Hematopoietic multipotent progenitor cell (in vitro differentiated cells): ENCODE data around the gene SAMD4A. TPM values are rescaled to one million over a fixed set of nuclear protein-coding genes. Genes with fewer than 3 reads are reported as not detected.

ENCODE experiments used
- DNase-seq, 3 donors: peaks; one replicate each; pipeline ENCODE4 v3.0.0-alpha.2; 2011 to 2015; ENCODE audit warnings: low read depth in 2 of 3, low spot score in 2 of 3
- total RNA-seq: library from RNA; depleted of rRNA; stranded (reverse); fragments of >200 nt; gene quantifications from one replicate; pipeline ENCODE4 v1.2.3, GENCODE V29; 2012

The SAMD4A gene
- total RNA-seq, 1 donor: 2.7 TPM

- no peak for DNase-seq
These were observed 207.9 kb downstream of the SAMD4A start for GRCh38 chr14:54774824-54775223.

- peak in 1 of 3 donors; percentile 40 for DNase-seq
These were observed 208.7 kb downstream of the SAMD4A start for GRCh38 chr14:54775486-54776140.

DNA sequence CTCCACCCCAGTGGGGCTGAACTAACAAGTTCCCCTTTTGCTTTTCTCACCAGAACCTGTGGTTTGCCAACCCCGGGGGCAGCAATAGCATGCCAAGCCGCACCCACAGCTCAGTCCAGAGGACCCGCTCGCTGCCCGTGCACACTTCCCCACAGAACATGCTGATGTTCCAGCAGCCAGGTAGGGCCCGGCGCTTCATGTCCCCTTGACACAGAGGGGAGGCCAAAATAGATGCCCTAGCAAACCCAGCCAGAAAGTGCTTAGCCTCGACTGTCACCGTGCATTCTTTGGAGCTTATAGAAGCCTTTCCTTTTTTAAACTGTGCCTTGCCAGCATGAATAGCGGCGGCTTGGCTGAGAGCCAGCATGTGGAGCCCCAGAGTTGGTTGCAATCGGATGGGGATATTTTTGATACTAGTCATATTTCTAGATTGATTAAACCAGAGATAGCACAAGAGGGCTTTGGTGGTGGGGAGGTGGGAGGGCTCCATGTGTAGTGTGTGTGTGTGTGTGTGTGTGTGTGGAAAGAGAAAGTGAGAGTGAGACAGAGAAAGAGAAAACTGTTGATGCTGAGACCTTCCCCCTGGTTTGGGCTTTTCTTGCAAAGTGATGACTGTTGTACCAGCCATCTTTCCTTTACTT is 209.6 kb downstream of the SAMD4A start:
- peak in 2 of 3 donors; percentile 86 to 92 for DNase-seq

DNA sequence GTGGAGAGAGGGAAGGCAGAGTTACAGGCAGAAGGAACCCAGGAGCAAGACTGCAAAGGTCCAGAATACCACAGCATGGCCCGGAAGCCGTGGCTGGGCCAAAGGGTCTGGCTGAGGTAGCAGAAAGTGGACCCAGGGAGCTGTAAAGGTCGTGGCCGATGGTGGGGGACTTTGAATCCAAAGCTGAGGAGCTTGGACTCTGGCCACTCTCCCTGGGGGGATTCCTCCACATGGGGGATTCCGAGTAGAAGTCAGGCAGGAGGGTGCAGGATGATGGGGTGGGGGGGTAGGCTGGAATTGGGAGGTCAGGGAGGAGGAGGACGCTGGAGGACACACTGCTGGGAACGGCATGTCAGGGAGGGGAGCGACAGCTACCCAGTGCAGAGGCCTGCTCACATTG is 210.5 kb downstream of the SAMD4A start:
- no peak for DNase-seq

DNA sequence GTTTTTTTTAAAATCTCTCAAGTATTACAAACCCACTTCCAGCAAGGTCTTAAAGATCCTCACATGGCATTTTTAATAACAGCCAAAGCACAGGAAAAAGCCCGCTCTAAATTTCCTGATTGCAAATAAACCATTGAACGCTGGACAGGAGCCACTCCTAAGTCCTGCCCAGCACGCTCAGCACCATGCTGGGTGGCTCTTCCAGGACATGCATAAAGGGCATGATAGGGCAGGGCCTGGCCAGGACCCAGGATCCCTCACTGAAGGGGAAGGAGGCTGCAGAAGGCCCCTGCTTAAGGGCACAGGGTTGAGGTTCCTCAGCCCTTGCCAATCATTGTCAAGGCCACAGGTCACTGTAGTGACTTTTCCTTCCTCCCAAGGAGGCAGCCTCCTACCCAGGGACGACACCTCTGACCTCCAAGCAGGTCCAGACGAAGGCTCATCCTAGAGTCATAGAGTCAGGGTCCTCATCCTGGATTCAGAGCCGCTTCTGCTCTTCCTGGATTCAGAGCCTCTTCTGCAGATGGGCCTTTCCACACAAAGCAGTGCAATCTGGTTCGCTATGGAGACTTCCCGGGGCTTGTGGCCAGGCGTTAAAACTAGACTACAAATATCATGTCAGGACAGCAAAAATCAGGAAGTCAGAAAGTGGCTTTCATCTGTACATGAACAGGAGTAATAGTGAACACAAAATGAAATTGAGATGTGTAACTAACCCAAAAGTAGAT is 211.9 kb downstream of the SAMD4A start:
- DNase-seq: no peak

DNA sequence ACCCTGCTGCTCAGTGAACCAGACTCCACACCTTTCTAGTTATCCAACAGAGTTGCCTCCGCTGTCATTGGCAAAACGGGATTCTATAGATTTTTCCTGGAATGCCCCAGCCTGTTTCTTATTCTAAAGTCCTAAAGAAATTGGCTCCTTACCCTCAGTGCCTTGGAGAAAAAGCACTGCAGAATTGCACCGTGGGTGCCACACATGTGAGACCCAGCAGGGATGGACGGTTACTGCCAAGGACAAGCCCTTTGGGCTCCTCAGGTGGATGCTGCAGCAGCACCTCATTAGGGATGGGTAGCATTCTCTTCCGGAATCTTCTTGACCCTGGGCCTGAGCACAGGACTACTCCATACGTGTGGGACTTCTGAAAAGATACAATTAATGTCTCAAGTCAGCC is 214.2 kb downstream of the SAMD4A start:
- no peak for DNase-seq

DNA sequence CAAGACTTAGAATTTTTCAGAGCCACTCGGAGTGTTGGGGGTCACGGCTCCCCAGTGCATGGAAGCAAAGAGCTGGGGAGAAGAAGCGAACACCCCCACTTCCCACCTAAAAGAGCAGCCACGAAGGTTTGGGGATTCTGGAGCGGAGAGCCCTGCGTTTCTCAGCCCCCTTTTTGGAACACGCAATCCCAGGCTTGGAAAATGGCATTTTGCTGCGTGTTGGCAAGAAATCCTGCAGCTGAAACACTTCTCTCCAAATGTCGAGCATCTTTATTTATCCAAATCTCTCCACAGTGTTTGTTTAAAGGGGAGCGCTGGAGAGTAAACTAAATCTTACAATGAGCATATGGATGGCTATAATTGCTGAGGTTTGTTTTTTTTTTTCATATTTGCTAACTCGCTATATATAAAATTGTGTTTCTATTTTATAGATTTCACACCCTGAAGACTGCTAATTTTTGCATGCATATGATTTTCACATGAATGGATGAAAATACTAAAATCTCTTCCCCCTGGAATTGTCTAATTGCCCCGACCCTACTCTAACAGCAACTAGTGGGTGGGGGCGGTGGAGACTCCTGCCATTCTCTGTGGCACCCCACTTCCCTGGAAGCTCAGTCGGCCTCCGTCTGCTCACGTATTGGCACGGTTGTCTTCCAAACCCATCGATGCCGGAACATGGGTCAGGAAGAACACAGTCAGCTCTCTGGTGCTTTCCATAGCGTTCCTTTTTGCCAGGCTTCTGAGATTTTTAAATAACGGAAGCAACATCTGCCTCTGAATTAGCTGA is 215.2 kb downstream of the SAMD4A start:
- DNase-seq: no peak

DNA sequence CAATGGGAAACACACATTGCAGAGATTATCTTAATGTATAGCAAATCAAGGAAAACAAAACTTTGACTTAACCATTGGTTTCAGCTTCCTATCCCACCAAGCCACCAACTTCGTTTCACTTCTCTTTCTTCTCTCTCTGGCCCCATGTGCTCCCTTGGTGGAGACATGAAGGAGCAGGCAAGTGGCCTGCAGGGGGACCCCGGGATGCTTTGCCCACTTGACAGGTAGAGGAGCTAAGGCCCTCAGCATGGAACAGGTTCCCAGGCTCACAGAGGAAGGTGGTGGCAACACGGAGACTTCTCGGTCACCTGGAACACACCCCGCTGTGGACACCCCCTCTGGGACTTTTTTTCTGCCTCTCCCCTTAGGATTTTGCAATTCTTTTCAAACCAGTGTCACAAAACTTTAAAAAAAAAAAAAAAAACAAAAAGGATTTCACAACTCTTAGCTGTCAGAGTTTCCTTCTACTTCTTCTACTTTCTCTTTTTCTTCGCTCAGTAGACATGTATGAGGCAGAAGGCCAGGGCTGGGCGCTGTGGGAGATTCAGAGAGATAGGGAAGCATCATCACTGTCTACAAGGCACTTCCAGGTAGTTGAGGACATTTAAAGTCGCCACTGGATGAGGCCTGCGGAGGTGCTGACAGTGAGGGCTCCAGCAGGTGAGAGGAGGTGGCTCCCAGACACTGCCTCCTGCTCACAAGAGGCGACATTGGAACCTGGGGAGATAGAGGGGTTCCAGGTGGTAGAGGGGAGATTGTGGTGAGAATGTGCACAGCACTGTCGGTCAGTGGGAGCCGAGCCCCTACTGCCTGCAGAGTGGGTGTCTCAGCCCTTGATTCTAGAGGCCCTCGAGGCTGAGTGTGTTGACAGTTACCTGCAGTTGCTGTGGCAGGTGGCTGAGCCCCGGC is 216.1 kb downstream of the SAMD4A start:
- DNase-seq: peak in 2 of 3 donors; percentile 59 to 66

DNA sequence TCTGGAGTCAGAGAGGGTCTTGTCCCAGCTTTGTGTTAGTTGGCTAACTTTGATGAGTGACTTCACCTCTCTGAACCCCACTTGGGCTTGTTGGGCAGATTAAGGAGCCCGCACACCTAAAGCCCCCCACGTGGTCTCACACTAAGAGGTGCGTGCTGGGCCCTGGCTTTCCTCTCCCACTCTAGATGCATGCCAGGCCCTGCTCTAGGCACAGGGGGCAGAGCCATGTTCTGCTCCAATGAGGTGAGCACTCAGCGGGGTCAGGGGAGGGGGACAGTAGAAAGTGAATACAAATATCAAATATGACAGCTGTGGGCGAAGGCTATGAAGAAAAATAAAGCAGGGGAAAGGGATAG is 216.7 kb downstream of the SAMD4A start:
- no peak for DNase-seq

GRCh38 chr14:54784060-54784459 is 217.1 kb downstream of the SAMD4A start:
- DNase-seq: no peak

- DNase-seq: no peak
These were observed 217.7 kb downstream of the SAMD4A start for GRCh38 chr14:54784657-54785056.

- DNase-seq: no peak
These were observed 218.3 kb downstream of the SAMD4A start for GRCh38 chr14:54785136-54785777.

DNA sequence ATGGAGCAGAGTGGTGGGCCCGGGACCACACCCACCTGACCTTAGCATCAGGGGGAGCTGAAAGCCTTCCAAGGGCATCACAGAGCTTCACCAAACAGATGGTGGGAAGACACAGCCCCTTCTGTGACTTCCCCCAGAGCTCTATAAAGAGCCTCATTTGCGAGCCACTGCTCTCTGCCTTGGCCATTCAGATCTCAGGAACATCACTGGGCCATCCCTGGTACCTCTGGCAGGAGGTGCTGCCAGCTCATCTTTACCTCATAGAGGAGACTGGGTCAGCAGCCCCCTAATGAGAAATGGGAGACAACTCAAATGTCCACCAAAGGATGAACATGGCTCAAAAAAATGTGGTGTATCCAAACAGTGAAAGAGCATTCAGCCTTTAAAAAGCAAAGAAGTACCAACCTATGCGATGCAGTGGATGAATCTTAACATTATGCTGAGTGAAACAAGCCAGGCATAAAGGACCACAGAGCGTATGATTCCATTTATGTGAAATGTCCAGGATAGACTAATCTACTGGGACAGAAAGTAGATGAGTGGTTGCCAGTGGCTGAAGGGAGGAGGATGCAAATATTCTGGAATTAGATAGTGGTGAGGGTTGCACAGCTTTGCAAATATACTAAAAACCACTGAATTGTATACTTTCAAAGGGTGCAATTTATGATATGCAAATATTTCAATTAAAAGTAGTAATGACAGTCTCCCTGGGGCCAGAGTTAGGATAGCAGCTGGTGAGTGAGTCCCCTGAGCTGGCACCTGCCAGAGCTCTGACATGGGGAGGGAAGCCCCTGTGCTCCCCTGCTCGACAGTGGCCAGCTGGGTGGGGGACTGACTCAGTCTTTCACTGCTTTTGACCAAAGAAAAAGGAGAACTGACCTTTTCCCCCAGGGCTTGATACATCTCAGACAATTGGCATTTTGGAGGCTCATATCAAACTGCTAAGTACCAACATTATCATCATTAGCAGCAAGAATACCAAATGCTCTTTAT is 219.1 kb downstream of the SAMD4A start:
- DNase-seq: no peak

DNA sequence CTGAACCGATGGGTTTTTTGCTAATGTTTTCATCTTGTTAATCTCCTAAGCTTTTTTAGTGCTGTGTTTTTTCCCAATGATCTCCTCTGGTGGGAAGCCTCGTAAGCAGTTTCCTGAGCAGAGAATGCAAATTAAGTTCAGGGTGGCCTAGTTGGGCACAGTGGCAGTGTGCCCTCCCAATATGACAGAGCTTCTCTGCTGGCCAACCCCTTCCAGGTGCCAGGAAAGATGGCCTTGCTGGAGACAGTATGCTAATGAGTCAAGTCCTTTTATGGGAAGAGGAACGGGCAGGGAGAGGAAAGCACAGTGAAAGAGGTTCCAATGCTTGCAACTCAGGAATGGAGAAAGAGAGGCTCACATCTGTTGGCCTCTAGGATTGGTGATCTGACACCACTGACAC is 219.9 kb downstream of the SAMD4A start:
- DNase-seq: no peak

GRCh38 chr14:54787261-54787660 is 220.3 kb downstream of the SAMD4A start:
- DNase-seq: peak in 1 of 3 donors; percentile 26

- no peak for DNase-seq
These were observed 221.8 kb downstream of the SAMD4A start for GRCh38 chr14:54788701-54789100.

- DNase-seq: no peak
These were observed 222.2 kb downstream of the SAMD4A start for GRCh38 chr14:54789166-54789565.

DNA sequence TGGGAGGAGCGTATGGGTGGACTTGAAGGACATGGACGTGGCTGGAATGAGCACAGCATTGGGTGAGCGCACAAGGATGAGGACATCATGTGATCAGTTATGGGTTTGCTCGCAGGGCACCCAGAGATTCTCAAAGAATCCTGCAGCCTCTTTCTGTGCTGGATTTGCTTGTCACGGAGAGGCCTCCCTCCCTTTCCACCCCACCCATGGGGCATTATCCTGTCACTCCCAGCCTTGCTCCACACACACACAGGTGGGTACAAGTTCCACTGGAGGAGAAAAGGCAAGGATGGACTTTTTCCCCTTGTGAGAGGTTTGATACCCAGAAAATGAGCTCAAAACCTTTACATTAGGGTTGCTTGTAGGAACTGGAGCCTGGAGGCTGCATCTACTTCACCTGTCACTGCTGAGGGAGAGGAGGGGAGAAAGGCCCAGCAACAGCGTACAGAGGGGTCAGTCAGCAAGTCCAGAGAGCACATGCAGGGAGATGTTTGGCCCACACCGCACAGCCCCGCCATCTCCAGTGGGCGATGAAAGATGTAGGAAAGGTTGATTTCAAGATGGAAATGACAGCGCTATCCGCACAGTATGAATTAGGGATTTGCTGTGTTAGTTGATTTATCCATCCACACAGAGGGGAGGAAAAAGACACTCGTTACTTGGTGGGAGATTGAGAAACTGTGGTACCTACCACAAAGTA is 223.0 kb downstream of the SAMD4A start:
- no peak for DNase-seq
